GM12878 (cell line): ENCODE results near the gene DMRT2.

Experiments
- CBX3 ChIP-seq: fragments of 200-600 bp; sonication (generic); IDR thresholded peaks from 2 replicates; pipeline ENCODE4 v1.6.1; 2016; ENCODE audit warnings: low read depth, borderline replicate concordance
- CEBPZ ChIP-seq: fragments of 150-350 bp; IDR thresholded peaks from 2 replicates; pipeline ENCODE4 v1.6.1; 2016; ENCODE audit warnings: low read depth, low read length
- CHD1 ChIP-seq: IDR thresholded peaks from 2 replicates; pipeline ENCODE4 v1.6.1; 2012; ENCODE audit warnings: low read depth, low read length, improper control_type of control experiment
- CHD2 ChIP-seq: IDR thresholded peaks from 2 replicates; pipeline ENCODE4 v1.6.1; 2011; ENCODE audit warnings: low read depth, low read length, improper control_type of control experiment, borderline replicate concordance
- CTCF ChIP-seq, 3 experiments: IDR thresholded peaks in 2 of 3; conservative IDR thresholded peaks in 1 of 3; 2 replicates each; pipeline ENCODE4 v1.5.1; 2011; ENCODE audit warnings: low read depth in 3 of 3, low read length in 3 of 3, mild to moderate bottlenecking in 3 of 3, control low read depth in 2 of 3, moderate library complexity in 2 of 3, inconsistent platforms in 1 of 3, mixed read lengths in 1 of 3; ENCODE audit not compliant: control insufficient read depth in 2 of 3, insufficient read depth in 1 of 3; ENCODE audit errors: extremely low read depth in 1 of 3
- ETV6 ChIP-seq, 2 experiments: fragments of 450-650 bp in 1 of 2; IDR thresholded peaks in 1 of 2; conservative IDR thresholded peaks in 1 of 2; 2 replicates each; pipeline ENCODE4 v1.6.1; 2014; ENCODE audit warnings: antibody characterized with exemption in 1 of 2, borderline replicate concordance in 1 of 2, low read depth in 1 of 2, mild to moderate bottlenecking in 1 of 2, moderate library complexity in 1 of 2
- FOXM1 ChIP-seq: IDR thresholded peaks from 2 replicates; pipeline ENCODE4 v1.6.1; 2012; ENCODE audit warnings: low read depth, mild to moderate bottlenecking, inconsistent platforms, low read length, moderate library complexity
- JUND ChIP-seq: IDR thresholded peaks from 2 replicates; pipeline ENCODE4 v1.6.1; 2012; ENCODE audit warnings: low read depth, mild to moderate bottlenecking, low read length, improper control_type of control experiment, moderate library complexity
- MYC ChIP-seq: IDR thresholded peaks from 2 replicates; pipeline ENCODE4 v1.6.1; 2011; ENCODE audit warnings: mild to moderate bottlenecking, low read length, moderate library complexity, inconsistent platforms; ENCODE audit not compliant: insufficient read depth, insufficient replicate concordance, insufficient read length, severe bottlenecking
- NRF1 ChIP-seq: conservative IDR thresholded peaks from 2 replicates; pipeline ENCODE4 v1.6.1; 2011; ENCODE audit warnings: mild to moderate bottlenecking, low read depth, low read length, improper control_type of control experiment
- POLR2A ChIP-seq: IDR thresholded peaks from 2 replicates; pipeline ENCODE4 v1.6.1; 2011; ENCODE audit warnings: low read depth, mild to moderate bottlenecking, low read length
- POLR2AphosphoS2 ChIP-seq: IDR thresholded peaks from 2 replicates; pipeline ENCODE4 v1.6.1; 2011; ENCODE audit warnings: low read depth, mild to moderate bottlenecking, low read length, improper control_type of control experiment, moderate library complexity
- POLR2AphosphoS5 ChIP-seq: IDR thresholded peaks from 2 replicates; pipeline ENCODE4 v1.6.1; 2011; ENCODE audit warnings: mild to moderate bottlenecking, low read length, inconsistent platforms
- TCF7 ChIP-seq: IDR thresholded peaks from 2 replicates; pipeline ENCODE4 v1.6.1; 2014; ENCODE audit warnings: antibody characterized with exemption, borderline replicate concordance

GRCh38 chr9:1028501-1029190 is 21.5 kb upstream of the DMRT2 start:
- TF ChIP-seq POLR2A, result no peak
- TF ChIP-seq CEBPZ, result no peak
- TF ChIP-seq CTCF (IDR thresholded peaks at IDR 0.05 in 2 of 3, conservative IDR thresholded peaks at IDR 0.05 in 1 of 3; ENCODE audit: control insufficient read depth in 2 of 3, extremely low read depth in 1 of 3, insufficient read depth in 1 of 3, low read depth in 3 of 3, low read length in 3 of 3), result no peak
- TF ChIP-seq FOXM1, result no peak
- TF ChIP-seq CBX3, result no peak
- no peak for TF ChIP-seq NRF1
- TF ChIP-seq POLR2AphosphoS5, result no peak
- TF ChIP-seq CHD1, result no peak
- no peak for TF ChIP-seq JUND
- no peak for TF ChIP-seq POLR2AphosphoS2
- TF ChIP-seq CHD2, result no peak
- TF ChIP-seq MYC, result no peak
- no peak for TF ChIP-seq TCF7
- no peak for TF ChIP-seq ETV6 (conservative IDR thresholded peaks at IDR 0.05 in 1 of 2, IDR thresholded peaks at IDR 0.05 in 1 of 2; ENCODE audit: borderline replicate concordance in 1 of 2, low read depth in 1 of 2)
